PC-3 (cell line): ENCODE measurements around the gene NR5A1. TPM values are rescaled to one million over a fixed set of nuclear protein-coding genes. Genes with fewer than 3 reads are reported as not detected.

Experiments
- ATAC-seq: fragments of 200-7000 bp; cut with Tn5 transposase; 2 replicates; pipeline ENCODE4 v1.9.1; 2020; ENCODE audit warnings: mild to moderate bottlenecking, moderate library complexity
- BruUV-seq: library from RNA; stranded (reverse); fragments of 400-500 nt; replicated peaks from 2 replicates; lab custom pipeline; 2021; lab: Mats Ljungman, UMichigan
- CTCF ChIA-PET: fragments of 300-600 bp; sonication (Branson Sonifier 250); formaldehyde crosslinking; loops from one replicate; lab custom pipeline; 2022; ENCODE audit warnings: antibody characterized with exemption; lab: Charles Lee
- POLR2A ChIA-PET: fragments of 300-600 bp; sonication (Branson Sonifier 250); formaldehyde crosslinking; loops from one replicate; lab custom pipeline; 2022; ENCODE audit warnings: antibody characterized with exemption; ENCODE audit not compliant: unreplicated experiment; lab: Charles Lee
- DNase-seq: peaks from one replicate; pipeline ENCODE4 v3.0.0-alpha.2; 2015
- H2AFZ ChIP-seq: fragments of 300-600 bp; sonication (generic); 2 replicates; pipeline ENCODE4 v1.6.0; 2016; ENCODE audit warnings: antibody characterized with exemption, low read length
- H3F3A ChIP-seq: fragments of 300-600 bp; sonication (generic); one replicate; pipeline ENCODE4 v1.6.0; 2017; ENCODE audit warnings: antibody characterized with exemption, low read length, control low read depth, mild to moderate bottlenecking; ENCODE audit not compliant: unreplicated experiment
- H3K27ac ChIP-seq: fragments of 300-600 bp; sonication (generic); 2 replicates; pipeline ENCODE4 v1.5.1; 2016; ENCODE audit warnings: mild to moderate bottlenecking, low read length
- H3K27me3 ChIP-seq: fragments of 300-600 bp; sonication (generic); 2 replicates; pipeline ENCODE4 v1.6.1; 2016; ENCODE audit warnings: low read length, mixed read lengths
- H3K36me3 ChIP-seq: fragments of 300-600 bp; sonication (generic); 2 replicates; pipeline ENCODE4 v1.6.1; 2016; ENCODE audit warnings: low read depth, mixed run types, low read length, mixed read lengths
- H3K4me1 ChIP-seq: fragments of 300-600 bp; sonication (generic); 2 replicates; pipeline ENCODE4 v1.5.1; 2016; ENCODE audit warnings: low read length; ENCODE audit not compliant: insufficient read depth
- H3K4me2 ChIP-seq: fragments of 300-600 bp; sonication (generic); 2 replicates; pipeline ENCODE4 v1.6.0; 2016; ENCODE audit warnings: low read length
- H3K4me3 ChIP-seq: fragments of 300-600 bp; sonication (generic); 2 replicates; pipeline ENCODE4 v1.5.1; 2016; ENCODE audit warnings: mild to moderate bottlenecking, low read length, mixed read lengths
- H3K79me2 ChIP-seq: fragments of 300-600 bp; sonication (generic); 2 replicates; pipeline ENCODE4 v1.6.1; 2017; ENCODE audit warnings: low read length, mixed read lengths
- H3K9ac ChIP-seq: fragments of 300-600 bp; sonication (generic); 2 replicates; pipeline ENCODE4 v1.6.0; 2016; ENCODE audit warnings: mild to moderate bottlenecking, low read length
- H3K9me2 ChIP-seq: fragments of 300-600 bp; sonication (generic); replicated peaks from 2 replicates; pipeline ENCODE4 v1.6.1; 2016; ENCODE audit warnings: mixed run types, low read length, mixed read lengths
- H3K9me3 ChIP-seq: fragments of 300-600 bp; sonication (generic); 2 replicates; pipeline ENCODE4 v1.6.1; 2016; ENCODE audit warnings: low read length, mixed read lengths
- H4K20me1 ChIP-seq: fragments of 300-600 bp; sonication (generic); 2 replicates; pipeline ENCODE4 v1.6.1; 2016; ENCODE audit warnings: low read length, mixed read lengths
- EZH2 ChIP-seq: fragments of 300-600 bp; sonication (generic); IDR thresholded peaks from one replicate; pipeline ENCODE4 v1.6.1; 2017; ENCODE audit warnings: antibody characterized with exemption, mild to moderate bottlenecking, low read length; ENCODE audit not compliant: unreplicated experiment
- EZH2phosphoT487 ChIP-seq: fragments of 300-600 bp; sonication (generic); IDR thresholded peaks from 2 replicates; pipeline ENCODE4 v1.6.1; 2018; ENCODE audit warnings: mild to moderate bottlenecking, antibody characterized with exemption, low read length, borderline replicate concordance
- intact Hi-C: fragments of 100-400 bp; cut with micrococcal nuclease; formaldehyde crosslinking; loops from 2 replicates; pipeline ENCODE4 v1.9.0; 2023
- total RNA-seq: library from RNA; depleted of rRNA; stranded (reverse); fragments of >200 nt; gene quantifications from 2 replicates; pipeline ENCODE4 v1.2.3, GENCODE V29; 2014
- TF ChIP-seq, protein P1 (sequence below): fragments of 300-600 bp; sonication (generic); conservative IDR thresholded peaks from 2 replicates; pipeline ENCODE4 v1.5.1; 2017; ENCODE audit warnings: antibody characterized with exemption, low read depth, mild to moderate bottlenecking, low read length

The NR5A1 gene
- total RNA-seq, 1 experiment from 2014 or later, result not detected

DNA sequence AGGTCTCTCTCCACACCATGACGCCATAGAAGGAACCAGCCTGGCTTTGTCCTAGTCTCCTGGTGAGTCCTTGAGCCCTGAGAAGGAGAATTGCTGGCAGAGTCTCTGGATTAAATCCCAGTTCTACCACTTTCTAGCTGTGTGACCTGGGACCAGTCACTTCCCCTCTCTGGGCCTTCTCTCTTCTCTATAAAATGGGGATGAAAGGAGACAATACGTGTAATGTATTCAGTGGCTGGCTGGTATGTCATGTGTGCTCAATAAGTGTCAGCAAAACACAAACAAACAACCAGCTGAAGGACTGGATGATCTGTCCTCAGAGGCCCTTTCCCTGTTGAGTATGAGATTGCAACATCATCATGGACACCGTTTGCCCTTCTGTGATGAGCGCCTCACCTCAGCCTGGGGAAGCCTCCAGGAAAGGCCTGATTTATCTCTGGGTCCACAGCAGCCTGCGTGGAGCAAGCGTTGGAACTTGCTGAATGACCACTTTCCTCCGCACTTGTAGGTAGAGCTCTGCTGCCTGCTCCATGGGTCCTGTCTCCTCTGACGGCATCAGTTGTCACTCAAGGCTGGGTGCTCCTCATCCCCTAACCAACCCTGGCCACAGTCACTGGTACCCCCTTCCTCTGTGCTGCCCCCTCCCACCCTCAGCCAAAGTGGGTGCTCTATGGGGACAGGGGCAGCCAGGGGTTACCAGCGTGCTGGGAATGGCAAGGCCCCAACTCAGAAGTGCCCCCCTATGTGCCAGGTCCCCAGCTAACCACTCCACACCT, 3.6 kb upstream of the NR5A1 start:
- Histone ChIP-seq H3K9me2 (no peaks in the 10 kb centered on the region), H3K4me3 (no peak overlapping the region), H3K79me2 (no peaks in the 10 kb centered on the region), H3F3A (no peaks in the 10 kb centered on the region), H3K4me1 (no peaks in the 10 kb centered on the region), H3K9me3 (no peaks in the 10 kb centered on the region), H3K27ac (no peak overlapping the region), H3K36me3 (no peaks in the 10 kb centered on the region), H4K20me1 (no peaks in the 10 kb centered on the region), H3K4me2 (no peak overlapping the region), H3K27me3 (no peaks in the 10 kb centered on the region), H3K9ac (no peak overlapping the region), H2AFZ (no peak overlapping the region)
- ChIA-PET POLR2A (no interaction called here), CTCF (interaction anchor here (0.8 kb wide), 1 partner anchor 26 kb away, joined by 11 read pairs; no protein-coding TSS in a partner anchor)
- TF ChIP-seq EZH2 (no peak), EZH2phosphoT487 (no peak)
- TF ChIP-seq, protein P1, sequence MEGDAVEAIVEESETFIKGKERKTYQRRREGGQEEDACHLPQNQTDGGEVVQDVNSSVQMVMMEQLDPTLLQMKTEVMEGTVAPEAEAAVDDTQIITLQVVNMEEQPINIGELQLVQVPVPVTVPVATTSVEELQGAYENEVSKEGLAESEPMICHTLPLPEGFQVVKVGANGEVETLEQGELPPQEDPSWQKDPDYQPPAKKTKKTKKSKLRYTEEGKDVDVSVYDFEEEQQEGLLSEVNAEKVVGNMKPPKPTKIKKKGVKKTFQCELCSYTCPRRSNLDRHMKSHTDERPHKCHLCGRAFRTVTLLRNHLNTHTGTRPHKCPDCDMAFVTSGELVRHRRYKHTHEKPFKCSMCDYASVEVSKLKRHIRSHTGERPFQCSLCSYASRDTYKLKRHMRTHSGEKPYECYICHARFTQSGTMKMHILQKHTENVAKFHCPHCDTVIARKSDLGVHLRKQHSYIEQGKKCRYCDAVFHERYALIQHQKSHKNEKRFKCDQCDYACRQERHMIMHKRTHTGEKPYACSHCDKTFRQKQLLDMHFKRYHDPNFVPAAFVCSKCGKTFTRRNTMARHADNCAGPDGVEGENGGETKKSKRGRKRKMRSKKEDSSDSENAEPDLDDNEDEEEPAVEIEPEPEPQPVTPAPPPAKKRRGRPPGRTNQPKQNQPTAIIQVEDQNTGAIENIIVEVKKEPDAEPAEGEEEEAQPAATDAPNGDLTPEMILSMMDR, result no peak
- no TSS peak for BruUV-seq
- intact Hi-C loops, result no loop called here
- DNase-seq (no peak), ATAC-seq (no peak)

DNA sequence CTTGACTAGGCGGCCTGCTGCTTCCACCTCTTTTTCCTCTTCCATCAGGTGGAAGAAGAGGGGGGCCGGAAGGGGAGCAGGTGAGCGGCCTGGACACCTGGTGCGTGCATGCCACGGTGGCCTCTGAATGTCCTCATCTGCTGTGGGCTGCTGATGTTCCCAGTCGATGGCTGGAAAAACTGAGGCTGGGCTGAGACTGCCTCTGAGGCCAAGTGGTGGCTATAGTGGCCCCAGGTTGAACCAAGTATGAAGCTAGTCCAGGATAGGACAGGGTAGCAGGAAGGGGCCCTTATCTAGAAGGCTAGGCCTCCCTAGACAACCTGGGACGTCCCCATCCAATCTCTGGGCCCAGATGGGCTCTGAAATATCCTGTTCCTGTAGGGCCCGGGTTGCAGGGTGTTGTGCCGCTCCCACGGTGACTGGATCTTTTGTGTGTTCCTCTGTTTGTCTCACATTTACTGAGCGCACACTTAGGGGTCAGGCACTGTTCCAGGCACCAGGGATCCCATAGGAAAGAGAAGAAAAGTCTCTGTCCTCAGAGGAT, 753 bp upstream of the NR5A1 start:
- no TSS peak for BruUV-seq
- Histone ChIP-seq H2AFZ (no peak overlapping the region), H3K27me3 (no peaks in the 10 kb centered on the region), H3K9me3 (no peaks in the 10 kb centered on the region), H3K4me3 (no peak overlapping the region), H3K9me2 (no peaks in the 10 kb centered on the region), H3K4me2 (no peak overlapping the region), H3F3A (no peaks in the 10 kb centered on the region), H3K36me3 (no peaks in the 10 kb centered on the region), H3K4me1 (no peaks in the 10 kb centered on the region), H4K20me1 (no peaks in the 10 kb centered on the region), H3K27ac (no peak overlapping the region), H3K79me2 (no peaks in the 10 kb centered on the region), H3K9ac (no peak overlapping the region)
- DNase-seq (no peak), ATAC-seq (no peak)
- ChIA-PET CTCF (no interaction called here), POLR2A (no interaction called here)
- intact Hi-C loops, result no loop called here
- TF ChIP-seq EZH2 (no peak), EZH2phosphoT487 (no peak)
- TF ChIP-seq, protein P1, result no peak

- H3K36me3 ChIP-seq, result no peaks in the 10 kb centered on the region
- no peak for TF ChIP-seq EZH2
- TF ChIP-seq, protein P1, result no peak
- no peak for TF ChIP-seq EZH2phosphoT487
- H3K27ac ChIP-seq, result no peak overlapping the region
- ATAC-seq (no peak), DNase-seq (no peak)
- intact Hi-C loops, result no loop called here
- BruUV-seq, result no TSS peak
- H3K27me3 ChIP-seq, result no peaks in the 10 kb centered on the region
- no peaks in the 10 kb centered on the region for H3K9me2 ChIP-seq
- no peaks in the 10 kb centered on the region for H3F3A ChIP-seq
- H2AFZ ChIP-seq, result no peak overlapping the region
- no peaks in the 10 kb centered on the region for H3K4me1 ChIP-seq
- H4K20me1 ChIP-seq, result no peaks in the 10 kb centered on the region
- H3K79me2 ChIP-seq, result no peaks in the 10 kb centered on the region
- CTCF ChIA-PET, result no interaction called here
- no peaks in the 10 kb centered on the region for H3K9me3 ChIP-seq
- no peak overlapping the region for H3K9ac ChIP-seq
- H3K4me2 ChIP-seq, result no peak overlapping the region
- H3K4me3 ChIP-seq, result no peak overlapping the region
- POLR2A ChIA-PET, result no interaction called here
Measured at GRCh38 chr9:124506433-124506832, 766 bp downstream of the NR5A1 start.
